HG03575 (cell line): Measurements from ENCODE around the gene CLASP2.

Experiments used
- ATAC-seq: cut with Tn5 transposase; IDR thresholded peaks from one replicate; pipeline ENCODE4 v1.9.1; 2021; ENCODE audit not compliant: unreplicated experiment, insufficient number of reproducible peaks, low FRiP score; ENCODE audit errors: extremely low read depth

CLASP2 gene

DNA sequence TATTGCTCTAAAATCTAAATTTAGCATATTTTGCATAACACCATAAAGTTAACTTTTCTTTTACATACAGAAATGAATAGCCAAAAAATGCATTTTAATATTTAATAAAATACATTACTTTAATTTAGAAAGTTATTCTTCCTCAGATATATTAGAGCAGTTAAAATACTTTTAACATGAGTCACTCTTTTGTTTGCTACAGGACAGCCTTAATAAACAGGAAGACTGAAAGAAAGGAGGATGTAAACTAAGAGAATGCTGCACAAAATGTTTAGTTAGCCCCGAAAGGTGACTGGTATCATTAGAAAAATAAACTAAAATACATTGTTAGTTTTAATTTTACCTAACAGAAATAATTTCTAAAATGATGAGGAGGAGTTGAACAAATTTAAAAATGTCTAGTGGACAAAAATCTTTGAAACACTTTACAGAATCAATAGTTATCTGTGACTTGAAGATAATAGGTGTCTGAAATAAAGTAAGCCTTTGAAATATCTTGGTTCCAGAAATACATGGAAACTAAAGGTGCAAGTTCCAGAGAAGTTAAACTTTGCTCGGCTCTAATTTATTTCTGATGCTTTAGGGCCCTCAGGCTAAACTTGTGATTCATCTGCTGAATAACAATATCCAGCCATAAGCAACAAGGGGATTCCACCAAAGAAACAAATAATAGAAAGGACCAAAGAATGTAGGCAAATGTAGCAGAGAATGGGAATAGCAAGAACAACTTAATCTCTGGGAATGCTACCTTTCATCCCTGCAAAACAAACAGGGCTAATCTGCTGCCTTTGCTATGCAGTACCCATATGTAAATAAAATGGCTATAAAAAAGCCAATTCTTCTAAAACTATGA, 139.5 kb downstream of the CLASP2 start:
- ATAC-seq: no peak

GRCh38 chr3:33577588-33577987, 140.5 kb downstream of the CLASP2 start:
- no peak for ATAC-seq

DNA sequence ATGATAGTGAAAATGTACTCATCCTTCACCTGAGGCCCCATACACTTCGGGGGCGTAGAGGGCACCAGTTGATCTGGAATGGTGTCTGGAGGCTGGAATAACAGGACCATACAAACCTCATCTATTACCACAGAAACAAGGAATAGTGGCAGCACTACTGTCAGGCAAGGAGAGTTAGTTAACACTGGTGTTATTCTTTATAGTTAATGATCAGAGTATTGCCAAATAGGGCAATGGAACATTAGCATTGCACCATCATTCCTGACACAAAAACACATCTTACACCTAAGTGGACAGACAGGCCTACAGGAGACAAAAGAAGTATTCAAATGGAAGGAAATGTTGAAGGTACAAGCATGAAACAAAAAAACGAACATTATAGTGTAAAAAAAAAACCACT, 140.9 kb downstream of the CLASP2 start:
- ATAC-seq: no peak

DNA sequence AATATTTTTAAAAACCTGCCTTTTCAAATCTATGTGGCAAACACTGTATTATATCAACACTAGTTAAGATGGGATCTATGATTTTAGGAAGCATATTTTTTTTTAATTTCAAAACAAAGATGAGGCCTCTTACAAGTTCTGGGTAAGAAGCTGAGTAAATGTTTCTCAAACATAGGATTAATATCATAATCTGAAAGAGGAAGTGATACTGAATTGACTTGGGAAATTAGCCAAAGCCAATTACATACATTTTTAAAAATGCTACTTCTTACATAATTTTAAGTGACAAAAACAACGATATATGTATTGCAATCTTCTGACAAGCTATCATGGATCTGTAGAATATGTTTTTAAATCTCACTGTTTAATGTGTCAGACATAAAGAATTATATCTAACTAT, 142.7 kb downstream of the CLASP2 start:
- ATAC-seq: no peak

- ATAC-seq: no peak
Measured at GRCh38 chr3:33557829-33558228, 160.2 kb downstream of the CLASP2 start.

DNA sequence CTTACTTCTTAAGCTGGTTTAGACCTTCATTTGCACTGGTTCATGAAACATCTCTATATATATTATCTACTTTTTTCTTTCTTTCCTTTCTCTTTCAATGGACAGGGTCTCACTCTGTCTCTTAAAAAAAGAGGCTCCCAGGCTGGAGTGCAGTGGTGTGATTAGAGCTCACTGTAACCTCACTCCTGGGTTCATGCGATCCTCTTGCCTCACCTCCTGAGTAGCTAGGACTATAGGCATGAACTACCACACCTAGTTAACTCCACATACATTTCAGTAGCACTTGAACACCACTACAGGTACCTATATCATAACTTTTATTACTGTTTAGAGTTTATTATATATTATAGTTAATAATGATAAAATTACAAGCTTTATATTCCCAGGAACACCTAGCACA, 160.8 kb downstream of the CLASP2 start:
- ATAC-seq: no peak

- no peak for ATAC-seq
Measured at GRCh38 chr3:33547101-33547500, 171.0 kb downstream of the CLASP2 start.

DNA sequence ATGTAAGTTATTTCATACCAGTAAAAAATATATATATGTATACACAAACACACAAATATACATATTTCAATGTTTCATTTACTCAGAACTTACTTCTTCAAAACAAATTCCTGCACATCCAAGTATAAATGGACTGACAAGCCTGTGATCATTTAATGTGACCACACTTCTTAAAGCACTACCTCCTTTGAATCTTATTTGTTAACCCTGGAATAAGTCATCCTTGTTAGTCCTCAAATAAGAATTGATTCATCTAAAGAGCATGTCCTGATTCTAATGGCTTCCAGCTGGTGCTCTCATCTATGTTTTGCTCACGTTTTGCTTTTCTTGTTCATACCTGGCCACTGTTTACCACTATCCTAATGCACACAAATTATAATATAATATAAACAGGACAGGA, 173.9 kb downstream of the CLASP2 start:
- ATAC-seq: no peak

DNA sequence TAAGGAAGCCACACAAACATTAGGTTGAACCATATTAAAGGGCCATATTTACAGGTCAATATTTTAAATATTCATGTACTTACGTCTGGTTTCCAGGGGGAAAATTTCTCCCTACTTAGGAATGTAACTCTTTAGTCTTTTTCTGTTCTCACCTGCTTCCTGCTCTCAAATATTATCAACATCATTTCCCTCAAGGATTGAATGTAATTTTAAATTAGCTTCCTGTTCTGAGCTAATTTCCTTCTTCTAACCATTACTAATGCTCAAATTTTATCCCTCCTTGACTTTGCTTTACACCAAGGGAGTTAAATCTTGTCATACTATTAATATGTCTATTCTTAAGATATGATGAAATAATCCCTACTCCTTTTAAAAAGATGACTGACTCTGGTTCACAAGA, 174.5 kb downstream of the CLASP2 start:
- no peak for ATAC-seq

- no peak for ATAC-seq
Measured at GRCh38 chr3:33541918-33542317, 176.1 kb downstream of the CLASP2 start.

GRCh38 chr3:33538678-33539339, 179.2 kb downstream of the CLASP2 start:
- ATAC-seq: no peak

- no peak for ATAC-seq
Measured at GRCh38 chr3:33537133-33537532, 180.9 kb downstream of the CLASP2 start.

DNA sequence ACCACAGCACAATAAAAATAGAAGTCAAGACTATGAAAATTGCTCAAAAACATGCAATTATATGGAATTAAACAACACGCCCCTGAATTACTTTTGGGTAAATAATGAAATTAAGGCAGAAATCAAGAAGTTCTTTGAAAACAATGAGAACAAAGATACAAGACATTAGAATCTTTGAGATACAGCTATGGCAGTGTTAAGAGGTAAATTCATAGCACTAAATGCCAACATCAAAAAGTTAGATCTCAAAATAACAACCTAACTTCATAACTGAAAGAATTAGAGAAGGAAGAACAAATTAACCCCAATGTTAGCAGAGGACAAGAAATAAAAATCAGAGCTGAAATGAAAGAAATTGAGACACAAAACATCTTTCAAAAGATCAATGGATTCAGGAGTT, 191.3 kb downstream of the CLASP2 start:
- no peak for ATAC-seq

DNA sequence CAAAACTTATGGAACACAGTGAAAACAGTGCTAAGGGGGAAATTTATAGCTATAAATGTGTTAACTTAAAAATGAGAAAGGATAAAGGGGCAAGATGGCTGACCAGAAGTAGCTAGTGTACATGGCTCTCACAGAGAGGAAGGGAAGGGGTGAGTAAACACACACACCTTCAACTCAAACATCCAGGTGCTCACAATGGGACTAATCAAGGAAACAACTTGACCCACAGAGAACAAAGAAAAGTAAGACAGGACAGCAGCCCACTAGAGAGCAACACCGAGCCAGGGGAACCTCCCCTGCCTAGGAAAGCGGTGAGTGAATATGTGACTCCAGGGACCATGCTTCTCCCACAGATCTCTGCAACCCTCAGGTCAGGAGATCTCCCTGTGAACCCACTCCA, 192.8 kb downstream of the CLASP2 start:
- ATAC-seq: no peak

GRCh38 chr3:33523093-33523667, 194.9 kb downstream of the CLASP2 start:
- ATAC-seq: no peak

GRCh38 chr3:33521736-33522135, 196.3 kb downstream of the CLASP2 start:
- ATAC-seq: no peak

- ATAC-seq: no peak
Measured at GRCh38 chr3:33513262-33513863, 204.7 kb downstream of the CLASP2 start.

DNA sequence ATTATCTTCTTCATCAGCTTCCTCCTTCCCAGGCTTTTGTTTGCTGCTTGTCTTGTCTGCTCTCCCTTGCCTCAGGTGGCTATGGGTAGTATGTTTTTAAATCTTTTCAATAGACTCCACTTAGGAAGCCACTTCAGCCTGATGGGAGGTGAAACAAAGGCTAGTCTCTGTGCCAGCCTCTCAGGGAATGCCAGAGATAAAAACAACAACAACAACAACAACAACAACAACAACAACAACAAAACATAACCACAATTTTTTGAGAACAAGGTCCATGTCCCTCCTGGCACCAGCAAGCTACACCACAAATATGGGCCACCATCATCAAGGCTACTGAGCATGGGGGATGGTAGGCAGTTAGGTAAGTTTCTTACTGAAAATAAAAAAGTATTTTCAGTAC, 213.0 kb downstream of the CLASP2 start:
- no peak for ATAC-seq

- no peak for ATAC-seq
Measured at GRCh38 chr3:33496449-33496848, 221.6 kb downstream of the CLASP2 start.

DNA sequence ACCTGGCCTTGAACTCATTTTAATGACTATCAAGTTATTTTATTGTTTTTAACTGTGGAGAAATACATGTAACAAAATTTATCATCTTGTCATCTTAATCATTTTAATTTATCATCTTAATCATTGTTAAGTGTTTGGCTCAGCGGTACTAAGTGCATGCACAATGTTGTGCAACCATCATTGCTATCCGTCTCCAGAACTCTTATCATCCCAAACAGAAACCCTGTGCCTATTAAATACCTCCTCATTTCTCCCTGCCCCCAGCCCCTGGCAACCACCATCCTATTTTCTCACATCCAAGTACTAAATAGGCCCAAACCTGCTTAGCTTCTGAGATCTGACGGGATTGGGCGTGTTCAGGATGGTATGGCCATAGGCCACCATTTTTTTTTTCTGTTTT, 226.3 kb downstream of the CLASP2 start:
- no peak for ATAC-seq
